ENCODE results near the gene TRNP1. TPM values are rescaled to one million over a fixed set of nuclear protein-coding genes. Genes with fewer than 3 reads are reported as not detected.
"Not testable (repeated sequence)": the region's sequence is repeated elsewhere in the genome, so short reads cannot be mapped to it uniquely, and the experiment has no call there.

Gene TRNP1
- total RNA-seq, 1 donor from 2014 or later: 3.1 TPM

GRCh38 chr1:26972390-26972789 is 21.1 kb upstream of the TRNP1 start:
- DNase-seq (ENCODE audit: low read depth in 2 of 2): no peak

- DNase-seq (ENCODE audit: low read depth in 2 of 2): no peak
Observed at GRCh38 chr1:26972821-26973220, 20.7 kb upstream of the TRNP1 start.

DNA sequence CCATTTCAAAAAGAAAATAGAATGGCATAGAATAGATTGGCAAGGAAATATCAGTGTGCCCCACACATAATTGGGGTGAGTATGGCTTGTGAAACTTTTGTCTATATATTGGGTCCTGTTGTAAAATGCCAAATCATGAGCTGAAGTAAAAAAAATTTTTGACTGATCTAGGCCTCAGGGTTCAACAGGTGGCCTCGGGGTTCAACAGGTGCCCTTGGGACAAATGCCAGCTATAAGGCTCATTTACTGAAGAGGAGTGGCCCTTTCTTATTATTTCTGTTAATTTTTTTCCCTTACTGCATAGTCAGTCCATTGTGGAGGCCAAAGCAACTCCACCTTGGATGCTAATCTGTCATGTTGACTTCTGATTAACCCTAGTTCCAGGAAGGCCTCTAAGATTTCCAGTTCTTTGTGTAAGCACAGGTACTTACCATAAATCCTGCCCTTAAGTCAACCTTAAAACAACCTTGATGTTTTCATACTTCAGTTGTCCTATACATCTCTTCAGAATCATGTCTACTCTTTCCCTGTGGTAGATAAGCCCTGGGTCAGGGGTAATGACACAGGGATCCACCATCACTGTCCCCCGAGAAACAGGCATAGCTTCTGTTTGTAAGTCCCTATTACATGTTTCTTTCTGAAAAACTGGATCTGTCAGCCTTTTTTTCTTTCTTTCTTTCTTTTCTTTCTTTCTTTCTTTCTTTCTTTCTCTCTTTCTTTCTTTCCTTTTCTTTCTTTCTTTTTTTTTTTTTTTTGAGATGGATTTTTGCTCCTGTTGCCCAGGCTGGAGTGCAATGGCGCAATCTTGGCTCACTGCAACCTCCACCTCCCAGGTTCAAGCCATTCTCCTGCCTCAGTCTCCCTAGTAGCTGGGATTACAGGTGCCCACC is 16.6 kb upstream of the TRNP1 start:
- DNase-seq (ENCODE audit: low read depth in 2 of 2): no peak

DNA sequence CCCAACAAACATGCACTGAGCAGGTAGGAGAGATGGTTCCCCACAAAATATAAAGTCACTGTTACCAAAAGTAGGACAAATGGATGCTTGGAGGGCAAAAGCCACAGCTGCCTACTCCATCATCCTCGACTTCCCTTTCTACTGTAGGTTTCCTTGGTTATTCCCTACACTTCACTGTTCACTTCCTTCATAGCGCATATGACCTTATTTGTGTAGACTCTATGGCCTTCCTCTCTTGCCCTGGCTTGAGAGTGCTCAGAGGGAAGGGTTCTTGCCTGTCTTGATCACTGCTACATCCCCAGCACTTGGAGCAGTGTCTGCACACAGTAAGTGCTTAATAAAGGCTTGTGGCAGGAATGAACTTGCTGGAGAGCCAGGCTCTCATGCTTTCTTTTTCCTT is 14.6 kb upstream of the TRNP1 start:
- DNase-seq (ENCODE audit: low read depth in 2 of 2): no peak

DNA sequence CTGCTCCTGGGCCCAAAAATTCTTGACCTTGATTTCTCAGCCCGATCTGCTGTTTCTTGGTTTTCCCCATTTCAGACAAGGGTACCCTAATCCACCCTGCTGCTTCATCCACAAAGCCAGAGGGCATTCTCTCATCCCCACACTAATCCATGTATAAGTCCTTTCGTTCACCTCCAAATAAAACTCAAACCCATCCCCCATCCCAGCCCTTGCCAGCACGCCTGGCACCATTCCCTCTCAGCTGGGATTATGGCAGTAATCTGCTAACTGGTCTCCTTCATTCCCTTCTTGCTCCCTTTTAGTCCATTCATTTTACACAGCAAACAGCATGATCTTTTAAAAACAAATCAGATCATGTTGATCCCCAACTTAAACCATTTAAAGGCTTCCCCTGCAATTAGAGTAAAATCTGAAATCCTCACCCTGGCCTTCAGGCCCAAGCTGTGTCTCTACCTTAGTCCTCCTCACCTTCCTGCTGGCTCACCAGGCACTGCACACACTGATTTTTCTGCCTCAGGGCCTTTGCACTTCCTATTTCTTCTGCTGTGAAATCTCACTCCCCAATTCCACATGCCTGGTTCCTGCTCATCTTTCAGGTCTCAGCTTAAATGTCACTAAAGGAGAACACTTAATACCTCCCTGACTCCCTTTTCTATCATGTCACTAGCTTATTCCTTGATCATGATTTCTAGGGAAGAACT is 12.2 kb upstream of the TRNP1 start:
- no peak for DNase-seq (ENCODE audit: low read depth in 2 of 2)

DNA sequence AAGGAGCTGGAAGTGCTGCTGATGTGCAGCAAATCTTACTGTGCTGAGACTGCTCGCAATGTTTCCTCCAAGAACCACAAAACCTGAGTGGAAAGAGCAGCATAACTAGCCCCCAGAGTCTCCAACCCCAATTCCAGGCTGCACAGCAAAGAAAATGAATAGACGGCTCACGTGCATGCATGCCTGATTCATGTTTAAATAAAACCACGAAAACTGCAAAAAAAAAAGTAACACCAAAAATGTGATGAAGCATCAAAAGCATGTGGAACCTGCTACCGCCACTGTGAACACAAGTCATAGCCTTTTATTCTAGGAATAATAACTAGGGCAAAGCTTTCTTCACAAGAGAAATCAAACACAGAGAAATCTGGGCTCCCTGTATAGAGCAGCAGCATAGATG is 9.6 kb upstream of the TRNP1 start:
- DNase-seq (ENCODE audit: low read depth in 2 of 2): no peak

GRCh38 chr1:26984291-26984690 is 9.2 kb upstream of the TRNP1 start:
- no peak for DNase-seq (ENCODE audit: low read depth in 2 of 2)

GRCh38 chr1:26986658-26987057 is 6.8 kb upstream of the TRNP1 start:
- DNase-seq (ENCODE audit: low read depth in 2 of 2): no peak

- not testable (repeated sequence) for DNase-seq (ENCODE audit: low read depth in 2 of 2)
Observed at GRCh38 chr1:26989403-26990109, 3.9 kb upstream of the TRNP1 start.

DNA sequence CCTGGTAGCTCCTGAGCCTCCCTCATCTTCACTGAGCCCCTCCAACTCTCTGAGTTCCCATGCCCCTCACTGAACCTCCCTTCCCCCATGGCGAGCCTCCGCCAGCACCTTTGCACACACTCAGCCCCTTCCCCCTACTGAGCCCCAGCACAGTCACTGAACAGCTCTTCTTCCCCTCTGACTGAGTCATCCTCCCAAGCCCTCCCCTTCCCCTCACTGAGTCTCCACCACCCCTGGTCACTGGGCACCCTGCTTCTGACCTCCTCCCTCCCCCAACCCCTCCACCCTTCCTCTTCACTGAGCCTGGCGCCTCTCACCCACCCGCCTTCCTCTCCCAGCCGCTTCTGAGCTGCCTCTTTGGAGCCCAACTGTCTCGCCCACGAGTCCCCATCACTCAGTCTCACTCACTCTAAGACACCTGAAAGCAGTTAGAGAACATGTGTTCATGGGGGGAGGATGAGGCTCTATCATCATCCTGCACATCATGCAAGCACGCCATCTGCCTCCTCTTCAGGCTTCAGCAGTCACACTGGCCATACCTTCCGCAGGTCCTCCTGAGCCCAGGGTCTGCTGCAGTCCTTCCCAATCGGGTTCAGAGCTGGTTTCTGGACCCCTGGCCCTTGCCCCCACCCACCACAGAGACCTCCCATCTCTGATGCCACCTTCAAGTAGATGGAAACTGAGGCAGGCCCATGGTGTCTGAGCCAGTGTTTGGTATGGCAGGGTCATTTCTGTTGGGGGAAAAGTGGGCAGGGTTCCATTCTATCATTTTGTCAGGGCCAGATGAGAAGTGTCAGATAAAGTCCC is 2.0 kb upstream of the TRNP1 start:
- peak in 1 of 2 donors; percentile 63 for DNase-seq (ENCODE audit: low read depth in 2 of 2)

DNA sequence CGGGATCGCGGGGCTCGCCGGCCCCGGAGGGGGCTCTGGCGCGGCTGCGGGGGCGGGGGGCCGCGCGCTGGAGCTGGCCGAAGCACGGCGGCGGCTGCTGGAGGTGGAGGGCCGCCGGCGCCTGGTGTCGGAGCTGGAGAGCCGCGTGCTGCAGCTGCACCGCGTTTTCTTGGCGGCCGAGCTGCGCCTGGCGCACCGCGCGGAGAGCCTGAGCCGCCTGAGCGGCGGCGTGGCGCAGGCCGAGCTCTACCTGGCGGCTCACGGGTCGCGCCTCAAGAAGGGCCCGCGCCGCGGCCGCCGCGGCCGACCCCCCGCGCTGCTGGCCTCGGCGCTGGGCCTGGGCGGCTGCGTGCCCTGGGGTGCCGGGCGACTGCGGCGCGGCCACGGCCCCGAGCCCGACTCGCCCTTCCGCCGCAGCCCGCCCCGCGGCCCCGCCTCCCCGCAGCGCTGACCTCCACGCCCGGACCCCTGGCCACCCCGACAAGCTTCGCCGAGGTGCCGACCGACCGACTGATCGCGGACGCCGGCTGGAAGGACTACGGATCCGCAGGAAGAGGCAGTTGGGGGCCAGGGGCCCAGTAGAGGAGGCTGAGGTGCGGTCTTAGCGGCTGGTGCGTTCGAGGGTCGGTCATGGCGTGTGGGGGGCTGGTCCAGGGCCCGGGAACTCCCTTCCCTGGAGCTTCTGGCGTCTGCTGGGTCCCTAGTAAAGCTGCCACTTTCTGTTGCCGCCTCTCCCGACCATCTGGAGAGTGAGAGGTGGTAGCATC is 711 bp downstream of the TRNP1 start:
- DNase-seq (ENCODE audit: low read depth in 2 of 2): no peak

- DNase-seq (ENCODE audit: low read depth in 2 of 2): no peak
Observed at GRCh38 chr1:26994787-26995517, 1.5 kb downstream of the TRNP1 start.

GRCh38 chr1:26996024-26996423 is 2.5 kb downstream of the TRNP1 start:
- DNase-seq (ENCODE audit: low read depth in 2 of 2): no peak

DNA sequence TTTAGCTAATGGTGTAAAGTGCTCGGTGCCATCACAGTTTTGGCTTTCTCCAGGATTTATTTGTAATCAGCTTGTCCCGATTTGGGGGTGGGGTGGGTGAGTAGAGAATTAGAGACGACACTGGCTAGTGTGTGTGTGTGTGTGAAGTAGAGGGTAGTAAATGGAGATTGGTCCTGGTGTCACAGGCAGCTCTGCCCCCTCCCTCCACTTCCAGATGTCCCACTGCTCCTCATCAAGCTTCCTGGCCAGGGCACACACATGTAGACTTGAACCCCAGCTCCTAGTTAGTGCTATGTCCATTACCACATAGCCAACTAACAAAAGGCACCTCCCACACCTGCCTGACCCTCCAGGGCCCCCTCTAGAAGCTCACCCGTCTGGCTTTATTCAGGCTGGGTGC is 3.2 kb downstream of the TRNP1 start:
- no peak for DNase-seq (ENCODE audit: low read depth in 2 of 2)

GRCh38 chr1:26998429-26999300 is 5.2 kb downstream of the TRNP1 start:
- no peak for DNase-seq (ENCODE audit: low read depth in 2 of 2)

- peak in 1 of 2 donors; percentile 63 for DNase-seq (ENCODE audit: low read depth in 2 of 2)
Observed at GRCh38 chr1:26999440-26999987, 6.0 kb downstream of the TRNP1 start.

GRCh38 chr1:27000090-27000816 is 6.8 kb downstream of the TRNP1 start:
- DNase-seq (ENCODE audit: low read depth in 2 of 2): no peak

Measured in dermis microvascular lymphatic vessel endothelial cell (primary cell).